Stomach (tissue), 9 donors: Measurements from ENCODE around the gene SDCCAG8. TPM values are rescaled to one million over a fixed set of nuclear protein-coding genes. Genes with fewer than 3 reads are reported as not detected.

ENCODE experiments used
- DNase-seq, 2 donors: peaks; one replicate each; pipeline versions ENCODE4 v3.0.0 to v3.0.0-alpha.2; 2013 to 2019
- H3K27ac ChIP-seq, 5 donors: fragments of 200-600 bp in 4 of 5; sonication (generic) in 4 of 5; one replicate each; pipeline ENCODE4 v1.5.1; 2013 to 2019; ENCODE audit warnings: mild to moderate bottlenecking in 1 of 5, moderate library complexity in 1 of 5
- H3K27me3 ChIP-seq, 3 donors: fragments of 200-600 bp; sonication (generic); one replicate each; pipeline ENCODE4 v1.5.1; 2017 to 2019; ENCODE audit warnings: mixed run types in 1 of 3
- H3K36me3 ChIP-seq, 4 donors: fragments of 200-600 bp; sonication (generic); 1 replicate in 3 of 4; 2 replicates in 1 of 4; pipeline ENCODE4 v1.5.1; 2016 to 2019
- H3K4me1 ChIP-seq, 4 donors: fragments of 200-600 bp; sonication (generic); one replicate each; pipeline ENCODE4 v1.5.1; 2016 to 2019
- H3K4me3 ChIP-seq, 4 donors: fragments of 200-600 bp; sonication (generic) in 3 of 4; one replicate each; pipeline ENCODE4 v1.5.1; 2016 to 2019; ENCODE audit warnings: mild to moderate bottlenecking in 1 of 4
- H3K9me3 ChIP-seq, 4 donors: fragments of 200-600 bp; sonication (generic); one replicate each; pipeline ENCODE4 v1.5.1; 2016 to 2019
- EP300 ChIP-seq: sonication (generic); formaldehyde crosslinking; IDR thresholded peaks from one replicate; pipeline ENCODE4 v1.6.1; 2017; ENCODE audit warnings: antibody characterized with exemption
- POLR2A ChIP-seq, 4 donors: fragments of 450-650 bp; IDR thresholded peaks; one replicate each; pipeline ENCODE4 v1.6.1; 2016; ENCODE audit warnings: antibody characterized with exemption in 4 of 4, control low read depth in 2 of 4, mild to moderate bottlenecking in 1 of 4, moderate library complexity in 1 of 4
- POLR2AphosphoS5 ChIP-seq, 3 donors: sonication (generic); formaldehyde crosslinking; IDR thresholded peaks; one replicate each; pipeline ENCODE4 v1.6.1; 2016; ENCODE audit warnings: antibody characterized with exemption in 3 of 3
- WGBS, 5 donors: extraction: QIAGEN DNeasy Blood & Tissue Kit in 3 of 5; methylation state at CpG; one replicate each; pipeline versions ENCODE4 v1.1.5 to v1.1.7; 2013 to 2018; 5-methylcytosine and 5-hydroxymethylcytosine counted together
- intact Hi-C: fragments of 100-400 bp; cut with DNase I; formaldehyde crosslinking; loops from one replicate; pipeline ENCODE4 v1.15.1; 2023; ENCODE audit warnings: low total_unique reads
- polyA plus RNA-seq, 3 donors: library from polyadenylated mRNA; stranded (reverse); fragments of 200-250 nt; gene quantifications; one replicate each; pipeline ENCODE4 v1.2.3, GENCODE V29; 2013
- total RNA-seq, 5 donors: library from RNA; depleted of rRNA; stranded (reverse); fragments of >200 nt; gene quantifications; one replicate each; pipeline versions ENCODE4 v1.1.0 to v1.2.3, GENCODE V29; 2014 to 2016
- TF ChIP-seq, protein P1 (sequence below), 7 experiments: fragments of 450-650 bp in 4 of 7; fragments of 200-600 bp in 3 of 7; sonication (generic) in 3 of 7; IDR thresholded peaks; one replicate each; pipeline ENCODE4 v1.5.1; 2016 to 2019; ENCODE audit warnings: antibody characterized with exemption in 7 of 7, control low read depth in 2 of 7, mild to moderate bottlenecking in 1 of 7
- donor health status: healthy with polysubstance abuse.
- donor health status: Bipolar disorder and iron deficiency.
- donor health status: healthy.

Gene SDCCAG8
- total and polyA plus RNA-seq, 8 donors: 16.3 to 184 (median 24.5) TPM

GRCh38 chr1:243402868-243403267, 147.0 kb downstream of the SDCCAG8 start:
- peaks cover 0 to 7% (median 4%) of the 10 kb centered on the region in 4 donors for H3K36me3 ChIP-seq
- H3K27me3 ChIP-seq: no peaks in the 10 kb centered on the region
- intact Hi-C loops: no loop called here
- no peaks in the 10 kb centered on the region for H3K9me3 ChIP-seq
- H3K4me3 ChIP-seq: no peak overlapping the region
- H3K4me1 ChIP-seq: peaks cover 0 to 5% (median 0%) of the 10 kb centered on the region in 4 donors
- H3K27ac ChIP-seq: no peak overlapping the region
- TF ChIP-seq POLR2AphosphoS5 (IDR thresholded peaks at IDR 0.05) (no peak), EP300 (no peak), POLR2A (IDR thresholded peaks at IDR 0.05) (no peak)
- TF ChIP-seq, protein P1, sequence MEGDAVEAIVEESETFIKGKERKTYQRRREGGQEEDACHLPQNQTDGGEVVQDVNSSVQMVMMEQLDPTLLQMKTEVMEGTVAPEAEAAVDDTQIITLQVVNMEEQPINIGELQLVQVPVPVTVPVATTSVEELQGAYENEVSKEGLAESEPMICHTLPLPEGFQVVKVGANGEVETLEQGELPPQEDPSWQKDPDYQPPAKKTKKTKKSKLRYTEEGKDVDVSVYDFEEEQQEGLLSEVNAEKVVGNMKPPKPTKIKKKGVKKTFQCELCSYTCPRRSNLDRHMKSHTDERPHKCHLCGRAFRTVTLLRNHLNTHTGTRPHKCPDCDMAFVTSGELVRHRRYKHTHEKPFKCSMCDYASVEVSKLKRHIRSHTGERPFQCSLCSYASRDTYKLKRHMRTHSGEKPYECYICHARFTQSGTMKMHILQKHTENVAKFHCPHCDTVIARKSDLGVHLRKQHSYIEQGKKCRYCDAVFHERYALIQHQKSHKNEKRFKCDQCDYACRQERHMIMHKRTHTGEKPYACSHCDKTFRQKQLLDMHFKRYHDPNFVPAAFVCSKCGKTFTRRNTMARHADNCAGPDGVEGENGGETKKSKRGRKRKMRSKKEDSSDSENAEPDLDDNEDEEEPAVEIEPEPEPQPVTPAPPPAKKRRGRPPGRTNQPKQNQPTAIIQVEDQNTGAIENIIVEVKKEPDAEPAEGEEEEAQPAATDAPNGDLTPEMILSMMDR (IDR thresholded peaks at IDR 0.05): no peak
- WGBS, 5 donors: 94 to 97% (median 97%) methylated on average over 6 of the region's 6 CpGs
- DNase-seq: no peak

DNA sequence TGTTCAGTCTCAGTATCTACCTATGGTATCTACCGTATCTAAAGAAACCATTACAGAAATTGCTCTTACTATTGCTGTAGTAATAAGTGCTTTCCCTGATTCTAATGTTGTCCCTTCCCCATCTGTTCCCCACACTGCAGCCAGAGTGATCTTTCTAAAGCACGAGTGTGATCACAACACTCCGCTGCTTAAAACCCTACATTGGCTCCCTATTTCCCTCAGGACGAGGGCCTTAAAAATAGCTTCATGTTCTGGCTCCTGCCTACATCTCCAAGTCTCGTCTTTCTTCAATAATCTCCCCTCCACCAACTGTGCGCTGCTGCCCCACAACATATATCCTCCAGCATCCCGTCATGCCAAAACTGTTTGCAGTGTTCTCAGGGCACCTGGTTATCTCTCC, 150.6 kb downstream of the SDCCAG8 start:
- no peak overlapping the region for H3K27ac ChIP-seq
- H3K9me3 ChIP-seq: no peaks in the 10 kb centered on the region
- intact Hi-C loops: no loop called here
- no peak for TF ChIP-seq POLR2A (IDR thresholded peaks at IDR 0.05)
- TF ChIP-seq POLR2AphosphoS5 (IDR thresholded peaks at IDR 0.05): no peak
- TF ChIP-seq, protein P1 (IDR thresholded peaks at IDR 0.05): no peak
- no peak for TF ChIP-seq EP300
- no peaks in the 10 kb centered on the region for H3K4me1 ChIP-seq
- H3K4me3 ChIP-seq: no peak overlapping the region
- WGBS, 5 donors: 93 to 98% (median 97%) methylated on average over 7 of the region's 7 CpGs
- H3K27me3 ChIP-seq: no peaks in the 10 kb centered on the region
- no peak for DNase-seq
- H3K36me3 ChIP-seq: peaks cover 0 to 7% (median 4%) of the 10 kb centered on the region in 4 donors

- H3K27me3 ChIP-seq: no peaks in the 10 kb centered on the region
- no peaks in the 10 kb centered on the region for H3K4me1 ChIP-seq
- TF ChIP-seq, protein P1 (IDR thresholded peaks at IDR 0.05): no peak
- TF ChIP-seq POLR2AphosphoS5 (IDR thresholded peaks at IDR 0.05): no peak
- no peak for TF ChIP-seq EP300
- TF ChIP-seq POLR2A (IDR thresholded peaks at IDR 0.05): no peak
- no peak for DNase-seq
- intact Hi-C loops: no loop called here
- no peak overlapping the region for H3K4me3 ChIP-seq
- peak overlapping the region in 1 of 5 donors; percentile 35 for H3K27ac ChIP-seq
- WGBS, 5 donors: 68 to 80% (median 79%) methylated on average over 3 of the region's 3 CpGs
- H3K36me3 ChIP-seq: peaks cover 0 to 7% (median 4%) of the 10 kb centered on the region in 4 donors
- no peaks in the 10 kb centered on the region for H3K9me3 ChIP-seq
These were observed 151.6 kb downstream of the SDCCAG8 start for GRCh38 chr1:243407284-243408018.

DNA sequence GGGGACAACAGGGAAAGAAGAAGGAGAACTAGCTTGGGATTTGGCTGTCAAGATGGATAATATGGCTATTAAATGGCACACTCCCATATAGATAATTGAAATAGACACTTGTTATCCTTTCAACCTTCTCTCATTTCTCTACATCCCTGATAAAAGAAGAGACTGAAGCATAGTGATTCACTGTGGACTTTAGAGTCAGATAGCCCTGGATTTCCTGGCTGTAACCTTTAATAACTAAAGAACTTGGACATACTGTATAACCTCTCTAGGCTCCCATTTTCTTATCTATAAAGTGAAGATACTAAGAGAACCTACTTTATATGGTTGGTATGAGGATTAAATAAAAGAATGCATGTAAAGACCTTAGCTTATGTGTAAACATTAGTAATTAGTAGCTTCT, 152.6 kb downstream of the SDCCAG8 start:
- H3K4me3 ChIP-seq: no peak overlapping the region
- no peak for DNase-seq
- intact Hi-C loops: no loop called here
- H3K27me3 ChIP-seq: no peaks in the 10 kb centered on the region
- peaks cover 0 to 7% (median 4%) of the 10 kb centered on the region in 4 donors for H3K36me3 ChIP-seq
- H3K27ac ChIP-seq: no peak overlapping the region
- no peak for TF ChIP-seq POLR2AphosphoS5 (IDR thresholded peaks at IDR 0.05)
- no peak for TF ChIP-seq EP300
- no peak for TF ChIP-seq POLR2A (IDR thresholded peaks at IDR 0.05)
- TF ChIP-seq, protein P1 (IDR thresholded peaks at IDR 0.05): no peak
- no peaks in the 10 kb centered on the region for H3K9me3 ChIP-seq
- no peaks in the 10 kb centered on the region for H3K4me1 ChIP-seq
